K562 (cell line): Measurements from ENCODE around the gene DNAL4. TPM values are rescaled to one million over a fixed set of nuclear protein-coding genes. Genes with fewer than 3 reads are reported as not detected.

Source experiments
- ATAC-seq: fragments of 200-7000 bp; cut with Tn5 transposase; 3 replicates; pipeline ENCODE4 v1.9.1; 2020; ENCODE audit warnings: moderate library complexity
- BruUV-seq: library from RNA; stranded (reverse); fragments of 400-500 nt; replicated peaks from 2 replicates; lab custom pipeline; 2021; lab: Mats Ljungman, UMichigan
- CTCF ChIA-PET: fragments of 300-600 bp; formaldehyde crosslinking; extraction: SDS; loops from one replicate; lab custom pipeline; 2021; ENCODE audit warnings: low intra/inter-chr PET ratio; lab: Yijun Ruan, JAX
- POLR2A ChIA-PET: fragments of 300-600, 350-650 bp; sonication (Branson Sonifier 250); formaldehyde crosslinking; extraction: SDS; loops from one replicate; lab custom pipeline; 2021; ENCODE audit warnings: antibody characterized with exemption, inconsistent platforms; lab: Yijun Ruan, JAX
- DNase-seq, 4 experiments: peaks; one replicate each; pipeline versions ENCODE4 v3.0.0 to v3.0.0-alpha.2; 2011 to 2018; ENCODE audit warnings: low spot score in 3 of 4, mixed read lengths in 3 of 4; ENCODE audit errors: extremely low read depth in 1 of 4
- FAIRE-seq: peaks from 2 replicates; lab custom pipeline; 2011; peaks lifted over from hg19 to GRCh38; lab: Jason Lieb, UNC
- H2AFZ ChIP-seq: 2 replicates; pipeline ENCODE4 v1.6.0; 2011; ENCODE audit warnings: low read depth, low read length, control low read depth, inconsistent platforms
- H3K27ac ChIP-seq: fragments of 200-600 bp; 3 replicates; pipeline ENCODE4 v1.8.0; 2011; ENCODE audit warnings: low read depth, mild to moderate bottlenecking, control low read depth, inconsistent platforms, low read length, moderate library complexity, mixed read lengths; ENCODE audit errors: extremely low read depth
- H3K27me3 ChIP-seq, 2 experiments: fragments of 300-600 bp in 1 of 2; 2 replicates in 1 of 2; 3 replicates in 1 of 2; pipeline versions ENCODE4 v1.6.0 to v1.8.0; 2011; ENCODE audit warnings: inconsistent platforms in 2 of 2, low read length in 2 of 2, mild to moderate bottlenecking in 1 of 2, mixed read lengths in 1 of 2, moderate library complexity in 1 of 2; ENCODE audit not compliant: control insufficient read depth in 2 of 2, insufficient read depth in 2 of 2
- H3K36me3 ChIP-seq: fragments of 300-600 bp; 3 replicates; pipeline ENCODE4 v1.8.0; 2011; ENCODE audit warnings: mild to moderate bottlenecking, low read length, inconsistent platforms; ENCODE audit not compliant: control insufficient read depth, insufficient read depth
- H3K4me1 ChIP-seq, 2 experiments: fragments of 200-600 bp in 1 of 2; replicated peaks in 1 of 2; 2 replicates in 1 of 2; 3 replicates in 1 of 2; pipeline versions ENCODE4 v1.5.1 to v1.8.0; 2011; ENCODE audit warnings: inconsistent platforms in 2 of 2, low read length in 2 of 2, mild to moderate bottlenecking in 1 of 2, mixed read lengths in 1 of 2, moderate library complexity in 1 of 2; ENCODE audit not compliant: control insufficient read depth in 2 of 2, insufficient read depth in 2 of 2
- H3K4me2 ChIP-seq: 2 replicates; pipeline ENCODE4 v1.6.1; 2011; ENCODE audit warnings: low read length, control low read depth, inconsistent platforms, mixed read lengths; ENCODE audit not compliant: insufficient read depth
- H3K4me3 ChIP-seq: fragments of 200-600 bp; sonication (generic), shearing (Covaris generic); 2 replicates; pipeline ENCODE4 v1.5.1; 2016; ENCODE audit warnings: control low read depth, inconsistent platforms
- H3K79me2 ChIP-seq: fragments of 200-600 bp; 3 replicates; pipeline ENCODE4 v1.8.0; 2011; ENCODE audit warnings: low read length, inconsistent platforms; ENCODE audit not compliant: control insufficient read depth, insufficient read depth
- H3K9ac ChIP-seq, 2 experiments: 2 replicates each; pipeline versions ENCODE4 v1.6.0 to v1.6.1; 2011; ENCODE audit warnings: low read depth in 2 of 2, low read length in 2 of 2, control low read depth in 1 of 2, inconsistent platforms in 1 of 2, mild to moderate bottlenecking in 1 of 2, mixed read lengths in 1 of 2; ENCODE audit not compliant: insufficient read depth in 1 of 2
- H3K9me1 ChIP-seq: one replicate; pipeline ENCODE4 v1.6.0; 2011; ENCODE audit warnings: inconsistent platforms, mild to moderate bottlenecking, low read length, moderate library complexity; ENCODE audit not compliant: control insufficient read depth, insufficient read depth
- H3K9me3 ChIP-seq: replicated peaks from 2 replicates; pipeline ENCODE4 v1.5.1; 2011; ENCODE audit warnings: low read depth, low read length, inconsistent platforms; ENCODE audit not compliant: control insufficient read depth, insufficient read depth
- H4K20me1 ChIP-seq: replicated peaks from 2 replicates; pipeline ENCODE4 v1.6.1; 2011; ENCODE audit warnings: low read length, inconsistent platforms, mixed read lengths; ENCODE audit not compliant: control insufficient read depth, insufficient read depth
- GTF2F1 ChIP-seq: IDR thresholded peaks from 2 replicates; pipeline ENCODE4 v1.6.1; 2011; ENCODE audit warnings: low read depth, low read length, improper control_type of control experiment
- HMG20A ChIP-seq: fragments of 450-650 bp; formaldehyde crosslinking; conservative IDR thresholded peaks from 2 replicates; pipeline ENCODE4 v1.4.0; 2020; ENCODE audit warnings: mild to moderate bottlenecking, mixed read lengths
- MCM5 ChIP-seq: fragments of 450-650 bp; IDR thresholded peaks from 2 replicates; pipeline ENCODE4 v1.6.1; 2016; ENCODE audit warnings: low read depth
- MLX ChIP-seq, 2 experiments: fragments of 450-650 bp in 1 of 2; sonication (generic) in 1 of 2; formaldehyde crosslinking; conservative IDR thresholded peaks; 2 replicates each; pipeline versions ENCODE4 v1.4.0 to v1.8.1; 2020 to 2022; ENCODE audit warnings: mild to moderate bottlenecking in 1 of 2, missing genetic modification reagents in 1 of 2
- NR1H2 ChIP-seq: sonication (generic); formaldehyde crosslinking; IDR thresholded peaks from 2 replicates; pipeline ENCODE4 v1.4.0; 2020; ENCODE audit warnings: mild to moderate bottlenecking, missing genetic modification reagents
- PYGO2 ChIP-seq: fragments of 450-650 bp; IDR thresholded peaks from 2 replicates; pipeline ENCODE4 v1.6.1; 2016; ENCODE audit warnings: mild to moderate bottlenecking, missing genetic modification characterization, moderate library complexity, missing compliant biosample characterization
- RBM14 ChIP-seq: fragments of 200-400 bp; formaldehyde crosslinking; IDR thresholded peaks from 2 replicates; pipeline ENCODE4 v1.6.1; 2018; ENCODE audit warnings: low read depth, mild to moderate bottlenecking, low read length, moderate library complexity, borderline replicate concordance; ENCODE audit not compliant: insufficient read depth
- TAF9B ChIP-seq: fragments of 450-650 bp; IDR thresholded peaks from 2 replicates; pipeline ENCODE4 v1.6.1; 2018; ENCODE audit warnings: mild to moderate bottlenecking; ENCODE audit not compliant: partially characterized antibody
- TARDBP ChIP-seq: fragments of 450-650 bp; IDR thresholded peaks from 2 replicates; pipeline ENCODE4 v1.6.1; 2016
- ZNF444 ChIP-seq: fragments of 250-450 bp; sonication (Bioruptor Pico); IDR thresholded peaks from 2 replicates; pipeline ENCODE4 v1.4.0; 2020; ENCODE audit warnings: mild to moderate bottlenecking, moderate library complexity
- ZNF76 ChIP-seq: fragments of 250-450 bp; sonication (Bioruptor Pico); IDR thresholded peaks from 2 replicates; pipeline ENCODE4 v1.4.0; 2020; ENCODE audit warnings: mild to moderate bottlenecking, moderate library complexity, borderline replicate concordance
- WGBS: fragments of 100-300 bp; shearing (Covaris generic); methylation state at CpG from one replicate; pipeline ENCODE4 v1.1.6; 2016; ENCODE audit warnings: low coverage, mixed read lengths; ENCODE audit not compliant: insufficient coverage; ENCODE audit errors: missing lambda C conversion rate; 5-methylcytosine and 5-hydroxymethylcytosine counted together
- in situ Hi-C: fragments of 300-500 bp; cut with MboI; formaldehyde crosslinking; loops from 4 replicates; pipeline ENCODE4 v1.15.0; 2018; ENCODE audit warnings: inconsistent platforms, mixed read lengths
- intact Hi-C: fragments of 100-400 bp; cut with micrococcal nuclease; formaldehyde crosslinking; loops from 2 replicates; pipeline ENCODE4 v1.14.2; 2022
- polyA plus RNA-seq, 8 experiments: library from polyadenylated mRNA; depleted of rRNA in 4 of 8; stranded (reverse) in 5 of 8; unstranded in 3 of 8; fragments of >200 nt; fragmentation: Nextera tagmentation in 2 of 8; fragmentation: Illumina TruSeq in 1 of 8; extraction: Ambion mirVana in 2 of 8; extraction: Trizol in 1 of 8; gene quantifications; 2 replicates each; pipeline versions ENCODE4 v1.2.1 to v1.2.3, GENCODE V29; 2011 to 2014; ENCODE audit warnings: inconsistent platforms in 1 of 8, missing spikeins in 1 of 8
- total RNA-seq, 7 experiments: library from RNA; depleted of rRNA in 6 of 7; stranded (reverse); fragments of >200 nt in 6 of 7; fragmentation: Illumina TruSeq in 2 of 7; extraction: Trizol in 2 of 7; gene quantifications; 2 replicates each; pipeline versions ENCODE4 v1.2.1 to v1.2.3, GENCODE V29; 2011 to 2021; ENCODE audit warnings: low replicate concordance in 1 of 7

DNAL4 gene
- total and polyA plus RNA-seq, 9 of the 15 experiments (the other 6 are each of a cell fraction or from before 2014, with no cell fraction given), result 0.20 to 9.4 (median 5.2) TPM

GRCh38 chr22:38781033-38781432 lies 12.9 kb downstream of the DNAL4 start:
- ATAC-seq, result no peak
- Histone ChIP-seq H3K27me3 (no peaks in the 10 kb centered on the region), H2AFZ (no peak overlapping the region), H3K79me2 (no peaks in the 10 kb centered on the region; the same call in 2 of the 3 replicates), H3K36me3 (no peaks in the 10 kb centered on the region), H3K9ac (peak overlapping the region in 1 of 2 experiments; percentile 28; a peak in 2 of 4 replicates), H3K9me3 (no peaks in the 10 kb centered on the region), H3K9me1 (no peaks in the 10 kb centered on the region), H3K4me2 (no peak overlapping the region), H4K20me1 (no peaks in the 10 kb centered on the region), H3K27ac (no peak overlapping the region), H3K4me1 (peaks cover 33 to 44% of the 10 kb centered on the region in 2 experiments), H3K4me3 (no peak overlapping the region)
- FAIRE-seq, result no peak
- in situ Hi-C loops, result no loop called here
- intact Hi-C loops, result no loop called here
- ChIA-PET CTCF (no interaction called here), POLR2A (no interaction called here)
- DNase-seq, result no peak
- no TSS peak for BruUV-seq
- no peak for TF ChIP-seq ZNF76 (CRISPR knock-in tag)
- TF ChIP-seq MLX (CRISPR knock-in tag; conservative IDR thresholded peaks at IDR 0.05), result no peak
- no peak for TF ChIP-seq MCM5
- TF ChIP-seq ZNF444, result no peak
- no peak for TF ChIP-seq NR1H2 (CRISPR knock-in tag)
- TF ChIP-seq RBM14, result no peak
- no peak for TF ChIP-seq HMG20A
- TF ChIP-seq GTF2F1, result no peak
- TF ChIP-seq TARDBP, result no peak
- no peak for TF ChIP-seq TAF9B
- no peak for TF ChIP-seq PYGO2 (tag)
- 93% methylated on average over 6 of the region's 13 CpGs for WGBS
